GM19193 (cell line): ENCODE data around the gene NWD2.

Experiments
- POLR2A ChIP-seq: IDR thresholded peaks from 4 replicates; pipeline ENCODE4 v1.6.1; 2011; ENCODE audit not compliant: insufficient read depth, insufficient read length; ENCODE audit errors: extremely low read depth

The NWD2 gene

GRCh38 chr4:37443137-37443536 is 198.6 kb downstream of the NWD2 start:
- no peak for TF ChIP-seq POLR2A

GRCh38 chr4:37445023-37445422 is 200.5 kb downstream of the NWD2 start:
- TF ChIP-seq POLR2A, result no peak

DNA sequence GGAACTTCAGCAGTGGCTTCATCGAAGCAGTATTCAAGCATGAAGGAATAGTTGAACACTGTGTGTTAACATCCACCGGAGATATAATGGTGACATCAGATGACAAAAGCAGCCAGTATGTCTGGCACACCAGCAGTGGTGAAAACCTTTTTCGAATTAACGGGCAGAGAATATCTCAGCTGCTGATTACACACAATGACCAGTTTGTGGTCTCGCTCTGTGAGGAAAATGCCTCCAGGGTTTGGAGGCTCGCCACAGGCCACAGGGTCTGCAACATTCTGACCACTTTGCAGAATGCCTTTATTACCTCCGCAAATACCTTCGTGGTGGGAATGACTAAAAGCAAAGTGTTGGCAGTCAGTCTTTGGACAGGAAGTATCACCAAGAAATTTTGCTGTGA is 201.5 kb downstream of the NWD2 start:
- no peak for TF ChIP-seq POLR2A

GRCh38 chr4:37447886-37448285 is 203.3 kb downstream of the NWD2 start:
- no peak for TF ChIP-seq POLR2A

DNA sequence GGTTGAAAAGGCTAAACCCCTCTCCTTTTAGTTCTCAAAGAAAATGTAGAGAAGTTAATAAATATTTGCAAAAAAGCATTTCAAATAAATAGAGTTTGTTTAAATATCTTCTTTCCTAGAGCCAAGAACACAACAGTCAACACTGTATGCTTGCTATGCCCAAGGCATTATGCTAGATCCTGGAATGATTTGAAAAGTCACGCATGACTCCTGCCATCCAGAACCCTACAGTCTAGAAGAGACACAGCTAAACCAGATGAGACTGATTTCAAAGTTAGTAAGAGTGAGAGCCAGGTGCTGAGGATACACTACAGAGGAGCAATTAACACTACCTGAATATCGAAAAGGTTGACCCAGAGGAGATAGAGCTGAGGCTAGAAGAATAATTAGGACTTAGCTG is 205.8 kb downstream of the NWD2 start:
- no peak for TF ChIP-seq POLR2A

DNA sequence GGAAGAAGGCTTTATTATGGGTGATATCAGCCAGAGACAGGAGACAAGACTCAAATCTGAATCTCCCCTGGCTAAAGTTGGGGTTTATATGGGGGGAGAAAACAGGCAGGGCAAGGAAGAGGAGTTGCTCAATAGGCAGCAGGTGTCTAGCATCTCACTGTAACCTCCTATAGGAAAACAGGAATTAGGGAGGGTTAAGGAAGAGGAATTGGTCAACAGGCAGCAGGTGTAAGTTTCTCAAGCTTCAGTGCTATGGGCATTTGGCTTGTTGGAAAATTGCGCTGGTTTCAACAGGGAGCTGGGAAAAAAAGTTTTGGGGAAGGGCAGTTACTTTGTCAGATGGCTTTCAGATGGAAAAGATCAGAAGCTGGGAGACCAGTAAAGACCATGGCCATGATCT is 206.4 kb downstream of the NWD2 start:
- no peak for TF ChIP-seq POLR2A

DNA sequence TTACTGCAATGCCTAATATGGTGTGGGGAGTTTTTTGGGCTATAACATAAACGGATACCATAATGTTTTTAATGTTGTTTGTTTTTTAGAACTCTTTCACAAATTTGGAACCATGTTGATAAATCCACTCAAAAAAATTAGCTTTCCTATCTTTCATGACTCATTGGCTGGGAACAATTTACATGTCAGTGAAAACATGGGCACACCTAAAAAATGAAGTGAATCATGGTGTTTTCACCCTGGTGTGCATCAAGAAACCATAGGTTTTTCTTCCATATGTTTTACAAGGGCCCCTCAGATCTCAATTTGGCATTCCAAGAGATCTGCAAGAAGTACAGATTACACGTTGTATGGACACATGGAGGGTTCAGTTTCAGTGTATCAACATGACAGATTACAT is 207.1 kb downstream of the NWD2 start:
- TF ChIP-seq POLR2A, result no peak

DNA sequence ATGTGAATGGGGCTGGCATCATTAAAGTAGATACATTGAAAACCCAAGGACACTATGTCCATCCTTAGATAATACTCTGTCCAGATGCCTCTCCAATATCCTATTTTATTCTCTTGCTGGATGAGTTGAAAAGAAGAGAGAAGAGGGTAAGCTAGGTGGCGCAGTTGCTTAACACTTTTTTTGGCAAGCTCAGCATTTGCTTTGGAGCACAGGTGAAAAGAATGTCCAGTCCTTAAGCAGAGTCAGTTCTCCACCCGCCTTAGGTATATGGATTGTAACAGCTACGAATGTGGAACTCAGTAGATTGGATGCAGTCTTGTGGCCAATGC is 208.4 kb downstream of the NWD2 start:
- TF ChIP-seq POLR2A, result no peak

DNA sequence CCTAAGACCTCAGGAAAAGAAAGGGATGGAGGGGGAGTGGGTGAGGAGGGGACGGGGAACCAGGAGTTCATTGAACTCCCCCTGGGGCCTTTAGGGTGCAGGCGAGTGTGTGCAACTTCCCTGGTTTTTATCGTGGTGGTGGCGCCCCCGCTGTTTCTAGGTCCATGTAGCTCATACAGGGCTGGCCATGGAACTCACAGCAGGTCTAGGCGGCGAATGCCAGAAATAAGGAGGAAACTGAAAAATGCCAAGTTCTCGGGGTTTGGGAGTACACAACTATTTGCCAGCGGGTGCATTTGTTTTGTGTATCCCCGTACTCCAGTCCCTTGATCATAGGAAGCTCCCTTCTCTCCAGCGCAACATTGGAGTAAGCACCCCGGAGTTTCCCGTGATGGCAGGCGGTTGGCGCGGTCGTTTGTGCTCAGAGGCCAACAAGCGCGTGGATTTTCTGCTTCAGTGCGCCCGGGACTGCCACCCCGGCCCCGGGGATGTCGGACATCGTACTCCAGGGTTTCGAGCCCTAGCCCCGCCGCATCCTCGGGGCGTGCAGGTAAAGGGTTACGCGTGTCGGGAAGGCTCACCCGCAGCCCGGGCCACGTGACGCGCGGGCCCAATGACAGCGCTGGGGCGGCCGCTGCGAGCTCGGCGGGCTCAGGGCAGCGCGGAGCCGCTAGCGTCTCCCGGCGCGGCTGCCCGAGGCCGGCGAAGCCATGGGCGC is 208.9 kb downstream of the NWD2 start:
- no peak for TF ChIP-seq POLR2A

- TF ChIP-seq POLR2A, result no peak
Measured at GRCh38 chr4:37453999-37454800, 209.7 kb downstream of the NWD2 start.

GRCh38 chr4:37455301-37456131 is 211.0 kb downstream of the NWD2 start:
- no peak for TF ChIP-seq POLR2A

GRCh38 chr4:37461801-37462200 is 217.3 kb downstream of the NWD2 start:
- TF ChIP-seq POLR2A, result no peak

- TF ChIP-seq POLR2A, result no peak
Measured at GRCh38 chr4:37463033-37463856, 218.7 kb downstream of the NWD2 start.

- TF ChIP-seq POLR2A, result no peak
Measured at GRCh38 chr4:37464373-37465128, 220.0 kb downstream of the NWD2 start.
